HepG2 (cell line): Measurements from ENCODE around the gene CGGBP1. TPM values are rescaled to one million over a fixed set of nuclear protein-coding genes. Genes with fewer than 3 reads are reported as not detected.
"Not testable (repeated sequence)": the region's sequence is repeated elsewhere in the genome, so short reads cannot be mapped to it uniquely, and the experiment has no call there.

Experiments used
- ATAC-seq: fragments of 200-7000 bp; cut with Tn5 transposase; 3 replicates; pipeline ENCODE4 v1.9.1; 2020; ENCODE audit warnings: mild to moderate bottlenecking, moderate library complexity
- BruUV-seq: library from RNA; stranded (reverse); fragments of 400-500 nt; replicated peaks from 2 replicates; lab custom pipeline; 2021; lab: Mats Ljungman, UMichigan
- CTCF ChIA-PET: fragments of 300-600 bp; formaldehyde crosslinking; extraction: SDS; loops from one replicate; lab custom pipeline; 2021; ENCODE audit warnings: low total read pairs, inconsistent platforms, low intra/inter-chr PET ratio; lab: Yijun Ruan, JAX
- POLR2A ChIA-PET: fragments of 350-600 bp; sonication (Branson Sonifier 250); formaldehyde crosslinking; loops from one replicate; lab custom pipeline; 2020; ENCODE audit warnings: antibody characterized with exemption, inconsistent platforms; lab: Yijun Ruan, JAX
- DNase-seq: peaks from one replicate; pipeline ENCODE4 v3.0.0-alpha.2; 2015; ENCODE audit warnings: low spot score
- FAIRE-seq: peaks from 3 replicates; lab custom pipeline; 2011; peaks lifted over from hg19 to GRCh38; lab: Jason Lieb, UNC
- H2AFZ ChIP-seq: one replicate; pipeline ENCODE4 v1.6.1; 2011; ENCODE audit warnings: low read length, inconsistent platforms
- H3K27ac ChIP-seq: fragments of 300-600 bp; 3 replicates; pipeline ENCODE4 v1.8.0; 2011; ENCODE audit warnings: mixed run types, mild to moderate bottlenecking, mixed read lengths, low read length, inconsistent platforms; ENCODE audit not compliant: insufficient read depth; ENCODE audit errors: extremely low read length
- H3K27me3 ChIP-seq, 2 experiments: fragments of 200-600 bp in 1 of 2; 2 replicates in 1 of 2; 3 replicates in 1 of 2; pipeline versions ENCODE4 v1.6.0 to v1.8.0; 2011; ENCODE audit warnings: low read length in 2 of 2, mild to moderate bottlenecking in 2 of 2, moderate library complexity in 2 of 2, inconsistent platforms in 1 of 2; ENCODE audit not compliant: insufficient read depth in 2 of 2, control insufficient read depth in 1 of 2
- H3K36me3 ChIP-seq, 2 experiments: fragments of 200-600 bp in 1 of 2; replicated peaks in 1 of 2; 2 replicates in 1 of 2; 3 replicates in 1 of 2; pipeline versions ENCODE4 v1.5.1 to v1.8.0; 2011; ENCODE audit warnings: low read length in 2 of 2, inconsistent platforms in 1 of 2; ENCODE audit not compliant: insufficient read depth in 2 of 2, control insufficient read depth in 1 of 2
- H3K4me1 ChIP-seq: 2 replicates; pipeline ENCODE4 v1.5.1; 2012; ENCODE audit warnings: low read length, inconsistent platforms; ENCODE audit not compliant: insufficient read depth
- H3K4me2 ChIP-seq: 2 replicates; pipeline ENCODE4 v1.6.0; 2011; ENCODE audit warnings: low read depth, low read length, inconsistent platforms
- H3K4me3 ChIP-seq, 3 experiments: fragments of 200-600 bp in 1 of 3; sonication (generic), shearing (Covaris generic) in 1 of 3; replicated peaks in 1 of 3; 2 replicates each; pipeline ENCODE4 v1.5.1; 2011 to 2016; ENCODE audit warnings: low read length in 3 of 3, inconsistent platforms in 2 of 3, low read depth in 2 of 3, mild to moderate bottlenecking in 2 of 3, control low read depth in 1 of 3, mixed read lengths in 1 of 3; ENCODE audit not compliant: insufficient read depth in 1 of 3
- H3K79me2 ChIP-seq: one replicate; pipeline ENCODE4 v1.6.1; 2011; ENCODE audit warnings: low read length, inconsistent platforms; ENCODE audit not compliant: insufficient read depth
- H3K9ac ChIP-seq: 2 replicates; pipeline ENCODE4 v1.6.0; 2011; ENCODE audit warnings: mild to moderate bottlenecking, low read depth, low read length, inconsistent platforms; ENCODE audit not compliant: insufficient read depth
- H3K9me3 ChIP-seq: 2 replicates; pipeline ENCODE4 v1.5.1; 2012; ENCODE audit warnings: mild to moderate bottlenecking, low read length
- H4K20me1 ChIP-seq: 2 replicates; pipeline ENCODE4 v1.6.0; 2011; ENCODE audit warnings: inconsistent platforms, mild to moderate bottlenecking, low read length, moderate library complexity; ENCODE audit not compliant: insufficient read depth
- ARNT2 ChIP-seq: sonication (generic); formaldehyde crosslinking; IDR thresholded peaks from 2 replicates; pipeline ENCODE4 v1.8.0; 2022; ENCODE audit warnings: mild to moderate bottlenecking, low read depth, missing genetic modification reagents, moderate library complexity
- MIER3 ChIP-seq: IDR thresholded peaks from 2 replicates; pipeline ENCODE4 v1.6.1; 2016; ENCODE audit warnings: missing compliant biosample characterization, borderline replicate concordance
- NFRKB ChIP-seq: fragments of 450-650 bp; IDR thresholded peaks from 2 replicates; pipeline ENCODE4 v1.6.1; 2017
- U2AF1 ChIP-seq: fragments of 200-400 bp; formaldehyde crosslinking; optimal IDR thresholded peaks from 2 replicates; pipeline ENCODE3; 2017; ENCODE audit warnings: mild to moderate bottlenecking, low read depth, low read length
- ZBTB3 ChIP-seq: sonication (generic); formaldehyde crosslinking; IDR thresholded peaks from 2 replicates; pipeline ENCODE4 v1.4.0; 2020; ENCODE audit warnings: low read depth, mild to moderate bottlenecking, moderate library complexity, missing genetic modification reagents, borderline replicate concordance
- ZNF83 ChIP-seq: sonication (generic); formaldehyde crosslinking; IDR thresholded peaks from 2 replicates; pipeline ENCODE4 v1.4.0; 2020; ENCODE audit warnings: missing genetic modification reagents, mild to moderate bottlenecking, borderline replicate concordance
- WGBS: methylation state at CpG from one replicate; pipeline ENCODE4 v1.1.6; 2017; ENCODE audit warnings: low lambda C conversion rate; 5-methylcytosine and 5-hydroxymethylcytosine counted together
- in situ Hi-C: cut with HindIII; loops from 2 replicates; pipeline ENCODE4 v1.10.0; 2017; ENCODE audit warnings: low pct_unique_long_range_greater_than_20kb; ENCODE audit not compliant: extremely low pct_ligation_motif_present
- intact Hi-C: fragments of 100-400 bp; cut with micrococcal nuclease; formaldehyde crosslinking; loops from one replicate; pipeline ENCODE4 v1.10.0; 2022; ENCODE audit not compliant: unreplicated experiment
- polyA plus RNA-seq, 8 experiments: library from polyadenylated mRNA; depleted of rRNA in 3 of 8; stranded (reverse) in 7 of 8; unstranded in 1 of 8; fragments of >200 nt; fragmentation: Illumina TruSeq in 4 of 8; extraction: Trizol in 4 of 8; gene quantifications; 2 replicates each; pipeline versions ENCODE4 v1.2.1 to v1.2.3, GENCODE V29; 2011 to 2016; ENCODE audit warnings: low read depth in 4 of 8, missing spikeins in 1 of 8, mixed read lengths in 1 of 8; ENCODE audit not compliant: insufficient read depth in 1 of 8
- total RNA-seq, 5 experiments: library from RNA; depleted of rRNA; stranded (reverse); fragments of >200 nt; fragmentation: Illumina TruSeq; extraction: Trizol; gene quantifications; 2 replicates each; pipeline ENCODE4 v1.2.3, GENCODE V29; 2016; ENCODE audit warnings: low read depth in 1 of 5
- TF ChIP-seq, protein P1 (sequence below), 2 experiments: sonication (generic) in 1 of 2; formaldehyde crosslinking in 1 of 2; IDR thresholded peaks; 2 replicates each; pipeline versions ENCODE4 v1.5.1 to v1.6.1; 2011 to 2020; ENCODE audit warnings: borderline replicate concordance in 1 of 2, low read depth in 1 of 2, low read length in 1 of 2, mild to moderate bottlenecking in 1 of 2, missing genetic modification reagents in 1 of 2, moderate library complexity in 1 of 2
- TF ChIP-seq, protein P2 (sequence below): sonication (generic); formaldehyde crosslinking; IDR thresholded peaks from 2 replicates; pipeline ENCODE4 v1.8.0; 2022; ENCODE audit warnings: mild to moderate bottlenecking, missing genetic modification reagents
- TF ChIP-seq, protein P3 (sequence below): sonication (generic); formaldehyde crosslinking; IDR thresholded peaks from 2 replicates; pipeline ENCODE4 v1.5.0; 2020; ENCODE audit warnings: missing genetic modification reagents
- TF ChIP-seq, protein P4 (sequence below): sonication (generic); formaldehyde crosslinking; IDR thresholded peaks from 2 replicates; pipeline ENCODE4 v1.5.0; 2020; ENCODE audit warnings: mild to moderate bottlenecking, missing genetic modification reagents

CGGBP1 gene
- total and polyA plus RNA-seq, 2 of the 13 experiments (the other 11 are each of a cell fraction or from before 2014, with no cell fraction given) = 38.9 to 47.0 TPM

DNA sequence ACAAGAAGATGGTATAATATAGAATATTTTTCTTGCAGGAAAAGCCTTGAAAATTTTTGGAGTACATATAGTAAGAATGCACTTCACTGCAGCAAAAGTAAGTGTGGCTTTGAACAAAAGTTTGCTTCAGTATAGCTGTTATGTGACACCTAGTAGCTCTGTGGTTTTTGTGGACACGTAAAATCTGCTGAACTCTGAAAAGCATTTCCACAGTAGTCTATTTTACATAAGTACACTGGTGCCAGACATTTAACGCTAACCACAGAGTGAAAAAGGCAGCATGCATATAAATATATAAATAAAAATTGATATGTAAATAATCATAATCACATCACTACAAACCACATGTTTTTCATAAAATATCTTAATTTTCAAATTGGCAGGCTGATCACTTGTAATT is 39.8 kb downstream of the CGGBP1 start (continued):
- no peak for TF ChIP-seq MIER3 (CRISPR knock-in tag)
- no peak for TF ChIP-seq ZBTB3
- TF ChIP-seq NFRKB = no peak
- TF ChIP-seq ZNF83 (CRISPR knock-in tag) = no peak
- TF ChIP-seq ARNT2 (CRISPR knock-in tag) = no peak
- TF ChIP-seq, protein P1, sequence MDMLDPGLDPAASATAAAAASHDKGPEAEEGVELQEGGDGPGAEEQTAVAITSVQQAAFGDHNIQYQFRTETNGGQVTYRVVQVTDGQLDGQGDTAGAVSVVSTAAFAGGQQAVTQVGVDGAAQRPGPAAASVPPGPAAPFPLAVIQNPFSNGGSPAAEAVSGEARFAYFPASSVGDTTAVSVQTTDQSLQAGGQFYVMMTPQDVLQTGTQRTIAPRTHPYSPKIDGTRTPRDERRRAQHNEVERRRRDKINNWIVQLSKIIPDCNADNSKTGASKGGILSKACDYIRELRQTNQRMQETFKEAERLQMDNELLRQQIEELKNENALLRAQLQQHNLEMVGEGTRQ (IDR thresholded peaks at IDR 0.05; ENCODE audit: low read depth, low read length) = no peak
- TF ChIP-seq, protein P1 (CRISPR knock-in tag; IDR thresholded peaks at IDR 0.05; ENCODE audit: borderline replicate concordance) = no peak
- TF ChIP-seq, protein P2, sequence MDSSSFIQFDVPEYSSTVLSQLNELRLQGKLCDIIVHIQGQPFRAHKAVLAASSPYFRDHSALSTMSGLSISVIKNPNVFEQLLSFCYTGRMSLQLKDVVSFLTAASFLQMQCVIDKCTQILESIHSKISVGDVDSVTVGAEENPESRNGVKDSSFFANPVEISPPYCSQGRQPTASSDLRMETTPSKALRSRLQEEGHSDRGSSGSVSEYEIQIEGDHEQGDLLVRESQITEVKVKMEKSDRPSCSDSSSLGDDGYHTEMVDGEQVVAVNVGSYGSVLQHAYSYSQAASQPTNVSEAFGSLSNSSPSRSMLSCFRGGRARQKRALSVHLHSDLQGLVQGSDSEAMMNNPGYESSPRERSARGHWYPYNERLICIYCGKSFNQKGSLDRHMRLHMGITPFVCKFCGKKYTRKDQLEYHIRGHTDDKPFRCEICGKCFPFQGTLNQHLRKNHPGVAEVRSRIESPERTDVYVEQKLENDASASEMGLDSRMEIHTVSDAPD (CRISPR knock-in tag) = no peak
- no peak for TF ChIP-seq U2AF1
- TF ChIP-seq, protein P3, sequence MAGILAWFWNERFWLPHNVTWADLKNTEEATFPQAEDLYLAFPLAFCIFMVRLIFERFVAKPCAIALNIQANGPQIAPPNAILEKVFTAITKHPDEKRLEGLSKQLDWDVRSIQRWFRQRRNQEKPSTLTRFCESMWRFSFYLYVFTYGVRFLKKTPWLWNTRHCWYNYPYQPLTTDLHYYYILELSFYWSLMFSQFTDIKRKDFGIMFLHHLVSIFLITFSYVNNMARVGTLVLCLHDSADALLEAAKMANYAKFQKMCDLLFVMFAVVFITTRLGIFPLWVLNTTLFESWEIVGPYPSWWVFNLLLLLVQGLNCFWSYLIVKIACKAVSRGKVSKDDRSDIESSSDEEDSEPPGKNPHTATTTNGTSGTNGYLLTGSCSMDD (CRISPR knock-in tag) = no peak
- TF ChIP-seq, protein P4, sequence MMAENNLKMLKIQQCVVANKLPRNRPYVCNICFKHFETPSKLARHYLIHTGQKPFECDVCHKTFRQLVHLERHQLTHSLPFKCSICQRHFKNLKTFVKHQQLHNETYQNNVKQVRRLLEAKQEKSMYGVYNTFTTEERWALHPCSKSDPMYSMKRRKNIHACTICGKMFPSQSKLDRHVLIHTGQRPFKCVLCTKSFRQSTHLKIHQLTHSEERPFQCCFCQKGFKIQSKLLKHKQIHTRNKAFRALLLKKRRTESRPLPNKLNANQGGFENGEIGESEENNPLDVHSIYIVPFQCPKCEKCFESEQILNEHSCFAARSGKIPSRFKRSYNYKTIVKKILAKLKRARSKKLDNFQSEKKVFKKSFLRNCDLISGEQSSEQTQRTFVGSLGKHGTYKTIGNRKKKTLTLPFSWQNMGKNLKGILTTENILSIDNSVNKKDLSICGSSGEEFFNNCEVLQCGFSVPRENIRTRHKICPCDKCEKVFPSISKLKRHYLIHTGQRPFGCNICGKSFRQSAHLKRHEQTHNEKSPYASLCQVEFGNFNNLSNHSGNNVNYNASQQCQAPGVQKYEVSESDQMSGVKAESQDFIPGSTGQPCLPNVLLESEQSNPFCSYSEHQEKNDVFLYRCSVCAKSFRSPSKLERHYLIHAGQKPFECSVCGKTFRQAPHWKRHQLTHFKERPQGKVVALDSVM (CRISPR knock-in tag) = no peak

DNA sequence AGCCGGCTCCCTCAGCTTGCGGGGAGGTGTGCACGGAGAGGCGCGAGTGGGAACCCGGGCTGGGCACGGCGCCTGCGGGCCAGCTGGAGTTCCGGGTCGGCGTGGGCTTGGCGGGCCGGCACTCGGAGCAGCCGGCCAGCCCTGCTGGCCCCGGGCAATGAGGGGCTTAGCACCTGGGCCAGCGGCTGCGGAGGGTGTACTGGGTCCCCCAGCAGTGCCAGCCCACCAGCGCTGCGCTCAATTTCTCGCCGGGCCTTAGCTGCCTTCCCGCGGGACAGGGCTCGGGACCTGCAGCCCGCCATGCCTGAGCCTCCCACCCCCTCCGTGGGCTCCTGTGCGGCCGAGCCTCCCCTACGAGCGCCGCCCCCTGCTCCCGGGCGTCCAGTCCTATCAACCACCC is 43.1 kb downstream of the CGGBP1 start:
- intact Hi-C loops, CTCF ChIA-PET, BruUV-seq: not testable (repeated sequence)

More for the DNA sequence above, 43.1 kb downstream of the CGGBP1 start:
- H3K79me2 ChIP-seq, H3K9ac ChIP-seq, H3K4me1 ChIP-seq, DNase-seq, H3K4me2 ChIP-seq, H3K9me3 ChIP-seq, H2AFZ ChIP-seq, H3K4me3 ChIP-seq, POLR2A ChIA-PET, FAIRE-seq, H3K36me3 ChIP-seq, ATAC-seq, H4K20me1 ChIP-seq, H3K27ac ChIP-seq, H3K27me3 ChIP-seq: not testable (repeated sequence)
- 87% methylated on average over 9 of the region's 35 CpGs for WGBS
- in situ Hi-C loops = loop anchor here (25.0 kb wide), 1 partner anchor 703 kb away; no protein-coding TSS in a partner anchor
